Hematopoietic multipotent progenitor cell treated with erythropoietin and hydrocortisone succinate and interleukin-3 and kit ligand, for 17 days (in vitro differentiated cells): Measurements from ENCODE around the gene NDEL1.
"Not testable (repeated sequence)": the region's sequence is repeated elsewhere in the genome, so short reads cannot be mapped to it uniquely, and the experiment has no call there.

Experiments used
- DNase-seq: peaks from one replicate; pipeline ENCODE4 v3.0.0-alpha.2; 2015; ENCODE audit warnings: low spot score

The NDEL1 gene, protein sequence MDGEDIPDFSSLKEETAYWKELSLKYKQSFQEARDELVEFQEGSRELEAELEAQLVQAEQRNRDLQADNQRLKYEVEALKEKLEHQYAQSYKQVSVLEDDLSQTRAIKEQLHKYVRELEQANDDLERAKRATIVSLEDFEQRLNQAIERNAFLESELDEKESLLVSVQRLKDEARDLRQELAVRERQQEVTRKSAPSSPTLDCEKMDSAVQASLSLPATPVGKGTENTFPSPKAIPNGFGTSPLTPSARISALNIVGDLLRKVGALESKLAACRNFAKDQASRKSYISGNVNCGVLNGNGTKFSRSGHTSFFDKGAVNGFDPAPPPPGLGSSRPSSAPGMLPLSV

DNA sequence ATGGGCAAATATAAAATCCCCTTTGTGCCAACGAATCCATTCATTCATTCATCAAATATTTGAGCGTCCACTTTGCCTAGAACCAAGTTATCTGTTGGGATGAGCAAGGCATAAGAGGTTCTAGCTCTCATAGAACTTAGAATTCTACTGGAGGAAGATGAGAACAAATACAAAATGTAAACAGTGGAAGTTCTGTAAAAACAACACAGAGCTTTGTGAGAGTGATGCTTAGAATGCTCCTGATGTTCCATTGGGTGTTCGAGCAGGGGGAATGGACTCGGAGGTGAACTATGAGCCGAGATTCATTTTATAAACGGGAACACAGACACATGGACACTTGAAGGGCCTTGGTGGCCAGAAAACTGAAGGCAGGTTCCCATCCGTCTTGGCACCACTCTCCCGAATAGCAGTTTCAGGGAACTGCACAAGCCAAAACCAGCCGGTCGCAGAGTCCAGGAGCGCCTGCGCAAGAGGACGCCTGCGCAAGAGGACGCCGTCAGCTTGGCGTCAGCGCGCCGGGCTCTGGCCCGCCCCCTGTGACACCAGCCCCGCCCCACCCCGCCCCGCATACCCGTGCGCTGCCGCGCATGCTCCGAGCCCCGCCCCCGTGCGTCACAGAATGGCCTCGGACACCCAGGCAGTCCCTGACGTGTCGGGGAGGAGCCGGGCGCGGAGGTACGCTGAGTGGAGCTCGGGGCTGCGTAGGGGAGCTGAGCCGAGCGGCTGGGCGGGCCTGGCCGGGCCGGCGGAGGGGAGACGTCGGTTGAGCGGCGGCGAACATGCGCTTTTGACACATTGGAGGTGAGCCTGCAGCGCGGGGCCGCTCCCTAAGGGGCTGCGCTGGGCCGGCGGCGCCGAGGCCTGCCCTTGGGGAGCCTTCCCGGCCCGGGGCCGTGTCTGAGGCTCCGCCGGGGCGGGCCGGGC is at the start of gene NDEL1:
NDEL1 (plus strand) TSS at position 640 of the 924 bp plus-strand sequence. CDS start 8,388 bp downstream, outside the sequence.
- DNase-seq: peak; percentile 98

DNA sequence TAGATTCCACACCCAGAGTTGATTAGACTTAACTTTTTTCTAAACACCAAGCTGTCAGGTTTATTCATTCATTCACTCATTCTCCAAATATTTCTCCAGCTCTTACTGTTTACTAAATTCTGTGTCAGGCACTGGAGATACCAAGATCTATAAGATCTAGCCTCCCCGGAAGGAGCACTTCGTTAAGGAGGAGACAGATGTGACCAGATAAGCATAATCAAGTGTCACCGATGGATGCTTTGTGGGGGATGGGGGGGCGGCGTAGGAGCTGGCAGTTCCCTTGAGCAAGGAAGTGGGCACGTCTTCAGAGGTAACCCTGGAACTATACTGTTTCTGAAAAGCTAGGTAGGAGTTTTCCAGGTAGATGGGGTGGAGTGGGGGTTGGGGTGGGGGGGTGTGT is 48.8 kb upstream of the NDEL1 start:
- DNase-seq: no peak

DNA sequence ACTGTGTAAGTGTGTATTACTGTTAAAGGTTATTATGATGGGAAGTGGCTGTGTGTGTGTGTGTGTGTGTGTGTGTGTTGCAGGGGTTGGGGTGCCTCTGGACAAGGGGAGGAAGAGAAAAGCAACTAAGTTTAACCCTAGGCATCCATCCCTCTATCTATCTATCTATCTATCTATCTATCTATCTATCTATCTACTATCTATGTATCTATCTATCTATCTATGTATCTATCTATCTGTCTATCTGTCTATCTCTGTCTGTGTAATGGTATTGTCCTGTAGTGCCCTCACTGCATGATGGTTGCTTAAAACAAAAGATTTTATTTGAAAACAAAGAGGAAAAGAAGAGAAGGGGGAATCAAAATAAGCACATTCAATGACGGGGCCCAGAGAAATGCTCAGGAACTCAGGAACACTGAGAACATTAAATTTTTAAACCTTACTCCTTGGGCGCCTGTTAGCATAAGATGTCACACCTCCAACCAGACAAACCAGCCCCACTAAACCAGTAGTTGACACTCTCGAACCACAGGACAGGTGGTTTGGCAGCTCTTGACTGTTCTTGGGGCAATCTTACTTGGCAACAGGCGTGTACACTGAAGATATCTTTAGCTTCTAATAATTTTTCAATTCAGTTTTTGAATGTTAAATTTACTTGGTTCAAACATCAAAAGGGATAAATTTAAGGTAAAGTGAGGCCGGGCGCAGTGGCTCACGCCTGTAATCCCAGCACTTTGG is 47.6 kb upstream of the NDEL1 start:
- no peak for DNase-seq

DNA sequence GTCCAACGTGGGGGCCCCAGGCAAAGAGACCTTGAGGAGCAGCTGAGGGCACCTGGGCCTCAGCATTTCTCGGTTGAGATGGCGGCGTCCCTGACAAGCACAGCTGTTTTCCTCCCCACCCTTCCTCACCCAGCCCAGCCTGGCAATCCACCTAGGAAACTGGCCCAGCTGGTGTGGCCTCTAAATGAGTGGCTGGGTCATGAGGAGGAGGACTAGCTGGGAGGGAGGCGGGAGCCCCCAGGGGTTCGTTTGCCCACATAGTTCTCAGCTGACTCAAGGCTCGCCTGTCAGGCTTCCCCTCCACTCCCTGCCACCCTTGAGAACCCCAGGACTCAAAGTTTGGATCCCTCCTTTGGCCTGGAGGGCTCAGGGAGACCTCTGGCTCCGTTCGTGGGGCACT is 44.0 kb upstream of the NDEL1 start:
- no peak for DNase-seq

DNA sequence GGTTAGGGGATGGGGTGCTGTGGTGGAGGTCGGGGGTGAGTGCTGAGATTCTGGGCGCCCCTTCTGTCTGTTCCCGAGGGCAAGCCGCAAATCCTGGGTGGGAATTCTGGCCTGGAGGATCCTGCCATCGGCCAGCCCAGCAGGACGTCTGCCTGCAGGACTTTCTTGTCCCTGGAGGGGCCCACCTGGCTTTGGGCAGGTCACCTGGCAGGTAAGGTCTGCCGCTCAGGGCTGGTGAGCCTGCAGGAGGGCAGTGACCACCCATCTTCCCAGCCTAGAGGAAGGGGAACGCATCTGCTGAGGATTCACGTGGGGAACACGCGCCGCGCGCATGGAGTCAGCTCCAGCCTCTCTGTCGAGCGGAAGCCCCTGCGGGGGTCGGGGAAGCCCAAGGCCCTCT is 43.4 kb upstream of the NDEL1 start:
- no peak for DNase-seq

DNA sequence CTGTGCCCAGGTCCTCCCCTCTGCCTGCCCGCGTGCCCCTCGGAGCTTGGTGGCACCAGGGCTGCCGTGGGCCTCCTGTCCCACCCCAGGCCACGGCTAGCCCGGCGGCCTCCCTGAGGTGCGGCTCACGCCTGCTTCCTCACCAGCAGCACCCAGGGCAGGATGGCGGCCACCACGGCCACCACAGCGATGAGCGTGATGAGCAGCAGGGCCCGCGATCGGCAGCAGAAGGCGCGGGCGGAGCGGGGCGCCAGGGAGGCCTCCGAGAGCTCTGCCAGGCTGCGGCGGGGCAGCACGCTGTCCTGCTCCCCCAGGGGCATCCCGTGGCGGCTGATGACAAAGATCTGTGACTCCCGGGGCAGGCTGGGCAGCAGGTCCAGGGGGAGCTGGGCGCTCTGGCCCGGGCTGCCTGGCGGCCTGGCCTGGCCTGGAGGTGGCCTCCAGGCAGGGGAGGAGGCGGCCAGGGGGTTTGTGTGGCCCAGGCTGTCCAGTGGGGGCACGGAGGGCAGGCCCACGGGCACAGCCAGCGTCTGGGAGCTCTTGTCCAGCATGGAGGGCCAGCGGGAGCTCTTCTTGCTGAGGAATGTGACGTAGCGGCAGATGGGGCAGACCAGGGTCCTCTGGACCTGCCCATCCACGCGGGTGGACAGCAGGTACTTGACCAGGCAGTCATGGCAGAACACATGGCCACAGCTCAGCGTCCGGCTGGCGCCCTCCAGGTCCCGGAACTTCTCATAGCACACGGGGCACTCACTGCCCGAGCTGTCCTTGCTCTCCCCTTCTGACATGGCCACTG is 42.8 kb upstream of the NDEL1 start:
- DNase-seq: no peak

DNA sequence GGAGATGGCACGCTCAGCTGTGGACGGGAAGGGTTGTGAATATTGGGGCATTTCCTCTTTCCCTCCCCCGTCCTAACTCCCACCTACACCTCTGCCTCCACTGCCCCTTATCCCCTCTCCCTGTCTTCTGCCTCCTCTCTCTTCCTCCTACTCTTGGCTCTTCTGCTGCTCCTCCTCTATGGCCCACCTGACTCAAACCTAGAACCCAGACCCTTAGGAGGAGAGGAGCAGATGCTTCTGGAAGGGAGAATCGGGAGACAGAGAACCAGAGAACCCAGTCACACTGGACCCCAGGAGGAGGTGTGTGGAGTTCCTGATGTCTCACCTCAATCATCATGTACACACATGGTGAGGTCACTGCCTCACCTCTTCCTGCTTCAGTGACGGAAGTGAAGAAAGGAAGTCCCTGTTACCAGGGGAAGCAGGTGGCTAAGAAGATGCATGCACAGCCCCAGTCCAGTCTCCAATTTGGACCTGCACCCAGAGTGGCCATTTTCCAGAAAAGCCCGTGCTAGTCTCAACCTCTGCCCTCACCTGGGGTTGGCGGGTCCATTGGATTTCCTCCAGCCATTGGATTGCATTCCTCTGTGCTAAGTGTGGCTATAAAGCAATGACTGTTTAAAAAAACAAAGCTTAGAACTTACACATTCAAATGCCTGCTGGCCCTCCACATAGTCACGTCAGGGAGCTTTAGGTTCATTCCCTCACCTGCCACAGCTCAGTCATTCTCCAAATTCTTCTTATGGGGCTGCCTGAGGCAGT is 42.0 kb upstream of the NDEL1 start:
- DNase-seq: no peak

DNA sequence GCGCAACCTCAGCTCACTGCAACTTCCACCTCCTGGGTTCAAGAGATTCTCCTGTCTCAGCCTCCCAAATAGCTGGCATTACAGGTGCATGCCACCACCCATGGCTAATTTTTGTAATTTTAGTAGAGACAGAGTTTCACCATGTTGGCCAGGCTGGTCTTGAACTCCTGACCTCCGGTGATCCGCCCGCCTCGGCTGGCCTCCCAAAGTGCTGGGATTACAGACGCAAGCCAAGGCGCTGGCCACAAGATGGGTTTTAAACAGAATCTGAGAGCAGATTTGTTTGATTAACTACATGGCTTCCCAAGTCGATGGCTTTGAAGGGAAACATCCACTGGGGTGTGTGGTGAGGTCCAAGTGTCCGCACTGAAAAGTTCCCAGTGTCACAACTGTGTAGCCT is 41.2 kb upstream of the NDEL1 start:
- not testable (repeated sequence) for DNase-seq

DNA sequence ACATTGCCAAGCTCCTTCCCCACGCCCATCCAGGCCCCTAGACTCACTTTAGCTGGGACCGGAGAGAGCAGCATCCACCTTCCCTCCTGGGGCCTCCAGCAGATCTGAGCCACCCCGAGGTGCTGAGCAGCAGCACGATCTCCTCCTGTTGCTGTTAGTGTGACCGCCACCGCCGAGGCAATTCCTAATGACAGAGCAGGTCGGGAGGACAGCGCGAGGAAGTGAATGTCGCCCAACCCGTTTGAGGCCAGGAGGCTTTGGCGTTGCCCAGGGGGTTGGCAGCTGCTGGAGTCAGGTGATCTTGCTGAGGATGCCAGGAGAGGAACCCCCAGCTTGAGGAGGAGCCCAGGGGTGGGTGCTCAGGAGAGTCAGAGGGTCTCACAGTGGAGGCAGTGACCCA is 38.0 kb upstream of the NDEL1 start, which contains the start of gene RNF222:
RNF222 (minus strand) TSS at position 192 of the 400 bp plus-strand sequence. CDS start 4,366 bp downstream, outside the sequence.
- DNase-seq: no peak

DNA sequence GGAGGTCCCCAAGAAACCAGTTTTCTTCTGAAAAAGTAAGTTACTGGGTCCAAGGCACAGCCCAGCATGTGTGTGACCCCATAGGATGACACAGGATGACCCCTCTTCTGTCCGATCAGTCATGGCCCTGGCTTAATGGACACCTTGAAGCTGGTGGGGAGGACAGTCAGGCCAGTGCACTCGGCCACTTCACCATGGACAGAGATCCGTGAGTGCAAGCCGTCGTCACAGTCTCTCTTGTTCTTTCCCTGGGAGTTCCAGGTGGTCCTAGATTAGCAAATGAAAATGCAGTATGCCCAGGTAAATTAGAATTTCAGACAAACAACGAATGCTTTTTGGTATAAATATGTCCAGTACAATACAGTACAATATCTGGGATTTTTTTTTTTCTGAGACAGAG is 36.7 kb upstream of the NDEL1 start:
- no peak for DNase-seq

DNA sequence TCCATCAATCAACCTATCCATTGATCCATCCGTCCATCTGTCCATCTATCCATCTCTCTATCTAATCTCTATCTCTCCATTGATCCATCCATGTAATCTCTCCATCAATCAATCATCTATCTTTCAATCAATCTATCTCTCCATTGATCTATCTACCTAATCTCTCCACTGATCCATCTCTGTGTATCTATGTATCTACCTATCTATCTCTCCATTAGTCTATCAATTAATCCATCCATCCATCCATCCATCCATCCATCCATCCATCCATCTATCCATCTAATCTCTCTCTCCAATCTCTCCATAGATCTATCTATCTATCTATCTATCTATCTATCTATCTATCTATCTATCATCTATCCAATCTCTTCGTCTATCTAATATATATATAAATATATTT is 34.6 kb upstream of the NDEL1 start:
- no peak for DNase-seq

DNA sequence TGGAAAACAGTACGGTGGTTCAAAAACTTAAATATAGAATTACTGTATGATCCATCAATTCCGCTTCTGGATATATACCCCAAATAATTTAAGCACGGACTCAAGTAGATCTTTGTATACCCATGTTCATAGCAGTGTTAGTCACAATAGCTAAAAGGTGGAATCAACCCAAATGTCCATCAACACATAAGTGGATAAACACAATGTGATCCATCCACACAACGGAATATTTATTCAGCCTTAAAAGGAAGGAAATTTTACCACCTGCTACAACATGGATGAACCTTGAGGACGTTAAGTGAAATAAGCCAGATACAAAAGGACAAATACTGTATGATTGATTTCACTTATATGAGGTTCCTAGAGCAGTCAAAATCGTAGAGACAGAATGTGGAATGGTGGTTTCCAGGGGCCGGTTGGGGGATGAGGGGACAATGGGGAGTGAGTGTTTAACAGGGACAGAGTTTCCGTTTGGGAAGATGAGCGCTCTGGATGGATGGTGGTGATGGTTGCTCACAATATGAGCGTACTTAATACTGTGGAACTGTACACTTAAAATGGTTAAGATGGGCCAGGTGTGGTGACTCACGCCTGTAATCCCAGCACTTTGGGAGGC is 32.7 kb upstream of the NDEL1 start:
- no peak for DNase-seq

DNA sequence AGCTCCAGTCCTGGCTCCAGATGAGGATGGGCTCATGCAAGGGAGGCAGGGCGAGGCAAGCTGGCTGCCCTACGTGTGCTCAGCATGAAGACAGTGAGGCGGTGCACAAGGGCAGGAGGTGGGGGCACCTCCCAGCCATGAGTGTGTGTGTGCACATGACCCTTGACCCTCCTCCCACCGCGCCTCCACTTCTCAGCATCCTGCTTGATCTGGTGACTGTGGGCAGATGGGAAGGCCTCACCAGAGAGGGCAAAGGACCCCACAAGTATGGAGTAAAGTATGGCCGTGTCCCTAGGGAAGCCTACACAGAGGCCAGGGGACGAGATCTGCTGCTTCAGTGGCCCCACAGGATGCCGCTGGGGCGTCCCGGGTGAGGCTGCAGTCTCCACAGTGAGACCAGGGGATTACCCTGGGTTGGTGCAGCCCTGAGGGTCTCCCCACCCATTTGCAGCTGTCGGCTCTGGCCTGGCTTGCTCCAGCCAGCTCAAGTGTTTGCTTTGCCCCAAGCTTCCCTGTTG is 30.1 kb upstream of the NDEL1 start:
- no peak for DNase-seq

DNA sequence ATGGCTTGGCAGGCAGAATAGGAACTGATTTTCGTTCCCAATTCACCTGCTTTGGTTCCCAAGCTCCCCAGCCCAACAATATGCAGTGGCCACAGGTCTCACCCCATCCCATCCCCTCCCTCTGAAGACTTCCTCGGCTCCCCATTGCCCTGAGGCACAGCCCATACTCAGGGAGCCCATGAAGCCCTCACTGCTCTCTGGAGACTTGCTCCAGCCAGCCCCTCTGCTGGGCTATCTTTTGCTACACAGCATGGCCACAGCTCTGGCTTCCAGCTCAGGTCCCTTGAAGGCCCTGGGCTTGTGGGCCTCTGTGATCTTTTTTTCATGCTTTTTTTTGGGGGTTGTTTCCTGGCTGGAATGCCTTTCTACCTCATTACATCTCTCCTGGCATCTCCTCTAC is 29.5 kb upstream of the NDEL1 start:
- no peak for DNase-seq

DNA sequence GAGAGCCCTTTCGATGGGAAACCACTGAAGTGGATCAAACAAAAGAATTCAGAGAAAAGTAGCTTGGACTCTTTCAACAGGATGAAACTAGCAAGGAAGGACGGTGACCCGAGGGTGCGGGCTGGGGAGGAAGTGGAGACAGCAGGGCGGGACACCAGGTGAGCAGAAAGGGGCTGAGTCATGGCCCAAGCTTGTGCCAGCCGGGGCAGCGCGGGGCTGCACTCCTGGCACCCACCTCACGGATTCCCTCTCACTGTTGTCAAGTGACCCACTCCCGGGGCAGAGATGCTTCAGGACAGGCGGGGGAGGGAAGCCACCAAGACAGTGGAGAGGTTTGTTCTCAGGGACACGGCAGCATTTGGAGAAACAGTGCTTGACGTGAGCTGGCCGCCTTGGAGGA is 27.3 kb upstream of the NDEL1 start:
- no peak for DNase-seq

DNA sequence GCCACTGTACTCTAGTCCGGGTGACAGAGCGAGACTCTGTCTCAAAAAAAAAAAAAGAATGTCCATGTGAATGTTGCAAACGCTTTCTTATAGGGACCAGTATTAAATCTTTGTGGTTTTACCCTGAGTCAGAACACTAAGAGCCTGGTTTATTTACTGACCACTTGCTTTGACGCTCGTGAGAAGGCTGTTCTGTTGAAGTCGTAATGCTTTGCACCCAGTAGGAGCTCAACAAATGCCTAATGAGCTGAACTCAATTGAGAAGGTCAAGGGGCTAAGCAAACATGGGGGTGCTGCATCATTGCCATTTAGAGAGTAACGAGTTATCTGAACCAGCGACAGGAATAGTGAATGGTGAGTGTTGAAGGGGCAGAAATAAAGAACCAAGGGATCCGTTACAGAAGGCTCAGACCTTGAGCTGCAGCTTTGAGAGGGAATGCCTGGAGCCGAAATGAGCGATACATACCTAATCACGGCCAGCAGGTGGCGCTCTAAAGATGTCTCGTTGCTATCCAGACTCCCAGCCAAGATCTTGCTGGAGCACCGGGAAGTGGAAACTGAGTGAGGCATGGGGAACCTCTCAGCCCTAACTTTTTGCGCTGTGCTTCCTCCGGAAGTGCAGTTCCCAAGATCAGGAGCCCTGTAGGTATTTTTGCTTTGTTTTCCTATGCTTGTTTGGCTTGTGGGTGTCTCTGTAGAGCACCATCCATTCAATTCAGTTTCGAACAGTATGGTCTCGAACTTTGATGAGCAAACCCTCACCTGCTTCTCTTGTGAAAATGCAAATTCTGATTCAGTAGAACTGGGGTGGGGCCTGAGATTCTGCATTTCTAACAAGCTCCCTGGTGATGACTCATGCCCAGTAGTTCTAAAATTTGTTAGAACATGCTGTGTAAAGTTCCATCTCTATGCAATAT is 25.5 kb upstream of the NDEL1 start:
- DNase-seq: peak; percentile 93

DNA sequence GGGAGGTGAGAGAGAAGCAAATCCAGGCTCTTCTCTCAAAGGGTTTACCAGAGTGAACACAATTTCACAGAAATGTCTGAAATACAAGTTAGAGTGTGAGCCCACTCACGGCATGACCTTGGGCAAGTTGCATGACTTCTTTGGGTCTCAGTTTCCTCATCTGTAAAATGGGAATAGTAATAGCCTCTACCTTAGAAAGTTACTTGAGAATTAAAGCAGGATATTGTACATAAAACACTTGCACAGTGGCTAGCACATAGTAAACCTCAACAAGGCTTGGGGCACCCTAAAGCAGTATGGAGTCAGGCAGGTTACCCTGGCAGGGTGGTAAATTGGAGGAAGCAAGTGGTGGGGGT is 24.8 kb upstream of the NDEL1 start:
- DNase-seq: no peak

DNA sequence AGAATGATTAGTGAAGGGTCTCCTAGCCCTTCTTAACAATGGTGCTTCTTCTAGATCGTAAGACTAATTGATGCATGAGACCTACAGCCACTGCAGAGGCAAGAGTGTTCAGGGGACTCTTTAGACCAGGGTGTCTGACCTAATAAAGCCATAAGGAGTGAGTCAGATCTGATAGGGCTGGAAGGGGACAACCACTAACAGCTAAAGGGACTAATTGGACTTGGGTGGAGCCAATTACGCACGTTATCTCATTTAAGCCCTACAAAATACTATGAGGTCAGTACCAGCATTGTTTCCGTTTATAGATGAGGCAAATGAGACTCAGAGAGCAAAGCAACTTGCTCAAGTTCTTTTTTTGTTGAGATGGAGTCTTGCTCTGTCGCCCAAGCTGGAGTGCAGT is 23.6 kb upstream of the NDEL1 start:
- DNase-seq: peak; percentile 60

DNA sequence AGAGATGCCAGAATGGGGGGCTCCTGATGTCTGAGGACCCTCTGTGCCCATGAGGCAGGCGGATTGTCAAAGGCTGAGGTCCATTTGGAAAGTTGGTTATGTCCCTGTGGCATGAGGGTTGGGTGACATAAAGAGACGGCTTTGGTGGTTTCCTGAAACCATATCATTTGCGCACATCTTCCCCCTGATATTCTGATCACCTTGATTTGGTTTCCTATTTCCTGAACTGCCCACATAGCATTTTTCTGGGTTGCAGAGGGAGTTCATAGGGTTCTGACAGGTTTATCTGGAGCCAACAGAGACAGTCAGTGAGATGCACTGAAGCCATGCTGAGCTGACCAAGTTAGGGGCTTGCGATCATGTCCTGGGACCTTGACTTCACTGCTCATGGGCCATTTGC is 22.4 kb upstream of the NDEL1 start:
- no peak for DNase-seq
